Melanocyte of skin (primary cell): ENCODE data around the gene CPXM2. TPM values are rescaled to one million over a fixed set of nuclear protein-coding genes. Genes with fewer than 3 reads are reported as not detected.

ENCODE experiments used
- total RNA-seq, 2 donors: library from RNA; depleted of rRNA; stranded (reverse); fragments of >200 nt; gene quantifications; 2 replicates each; pipeline ENCODE4 v1.2.3, GENCODE V29; 2012

Gene CPXM2
- total RNA-seq: 1 to 10 TPM in 1 of 2 donors, under 1 TPM in 1; 0.33 to 7.9 TPM

DNA sequence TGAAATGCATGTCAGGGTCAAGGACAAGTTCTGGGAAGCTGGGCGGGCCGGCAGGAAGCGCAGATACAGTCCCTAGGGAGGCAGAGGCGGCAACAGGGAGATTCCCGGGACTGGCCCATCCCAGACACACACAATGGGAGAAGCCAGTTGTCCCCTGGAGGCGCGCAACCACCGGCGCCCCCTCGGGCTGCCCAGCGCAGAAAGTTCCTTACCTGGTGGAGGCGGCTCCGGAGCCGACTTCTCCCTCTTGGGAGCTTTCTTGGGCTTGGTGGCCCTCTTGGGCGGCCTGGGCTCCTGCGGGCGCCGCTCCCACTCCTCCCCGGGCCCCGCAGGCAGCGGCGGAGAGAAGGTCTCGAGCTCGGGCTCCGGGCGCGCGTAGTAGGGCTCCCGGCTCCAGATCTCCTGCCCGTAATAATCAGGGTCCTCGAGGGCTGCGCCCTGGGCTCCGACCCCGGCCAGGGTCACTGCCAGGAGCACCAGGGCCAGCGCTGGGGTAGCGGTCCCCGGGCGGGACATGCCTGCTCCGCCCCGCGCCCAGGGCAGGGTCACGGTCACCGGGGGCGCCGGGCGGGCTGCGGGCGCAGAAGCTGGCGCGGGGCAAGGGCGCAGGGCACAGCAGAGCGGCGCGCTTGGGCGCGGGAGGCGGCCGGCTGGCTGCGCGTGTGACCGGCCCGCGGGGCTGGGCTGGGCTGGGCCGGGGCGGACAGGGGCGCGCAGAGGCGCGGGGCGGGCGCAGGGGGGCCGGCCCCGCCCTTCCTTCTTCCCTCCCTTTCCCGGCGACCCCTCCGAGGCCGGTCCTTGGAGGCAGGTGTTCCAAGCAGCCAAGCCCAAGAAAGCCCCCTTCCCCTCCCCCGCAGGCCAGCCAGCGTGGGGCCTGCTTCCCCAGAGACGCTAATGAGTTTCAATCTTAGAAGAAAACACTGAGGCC, at the start of gene CPXM2:
Gene CPXM2 (minus strand): TSS at position 664 of the 928 bp plus-strand sequence. CDS start 148 bp downstream, at position 516.

Other genes starting within 250 kb of the CPXM2 start
- not detected for gene GPR26, start 225.5 kb downstream of the CPXM2 start, total RNA-seq
- gene CHST15, start 201.8 kb upstream of the CPXM2 start, total RNA-seq: under 1 TPM; 0.69 to 1.00 TPM